HEK293 (cell line): ENCODE results near the gene PSEN1.

ENCODE experiments used
- CTCF ChIA-PET: fragments of 350-600 bp; formaldehyde crosslinking; extraction: SDS; loops from one replicate; lab custom pipeline; 2021; ENCODE audit warnings: antibody characterized with exemption; lab: Yijun Ruan, JAX
- POLR2A ChIA-PET: fragments of 300-600 bp; formaldehyde crosslinking; extraction: SDS; loops from one replicate; lab custom pipeline; 2020; ENCODE audit warnings: antibody characterized with exemption, inconsistent platforms; lab: Yijun Ruan, JAX
- H3K27ac ChIP-seq: fragments of 200-500 bp; sonication (Bioruptor generic); 2 replicates; pipeline ENCODE4 v1.5.1; 2014; ENCODE audit warnings: low read depth, low read length, control low read depth, inconsistent platforms; ENCODE audit errors: extremely low read depth
- H3K36me3 ChIP-seq, 2 experiments: fragments of 200-500 bp in 1 of 2; sonication (Bioruptor generic) in 1 of 2; 1 replicate in 1 of 2; 2 replicates in 1 of 2; pipeline ENCODE4 v1.5.1; 2014 to 2017; ENCODE audit warnings: inconsistent platforms in 2 of 2, low read length in 2 of 2; ENCODE audit not compliant: control insufficient read depth in 2 of 2, insufficient read depth in 1 of 2
- H3K4me1 ChIP-seq: fragments of 200-500 bp; sonication (Bioruptor generic); 2 replicates; pipeline ENCODE4 v1.5.1; 2014; ENCODE audit warnings: mild to moderate bottlenecking, low read length, inconsistent platforms; ENCODE audit not compliant: control insufficient read depth, insufficient read depth
- H3K4me3 ChIP-seq: 2 replicates; pipeline ENCODE4 v1.5.1; 2011; ENCODE audit warnings: low read depth, mild to moderate bottlenecking, control low read depth, low read length, moderate library complexity
- H3K9me3 ChIP-seq: fragments of 200-500 bp; sonication (Bioruptor generic); 2 replicates; pipeline ENCODE4 v1.5.1; 2014; ENCODE audit warnings: low read depth, low read length, inconsistent platforms; ENCODE audit not compliant: control insufficient read depth, insufficient read depth
- ATF2 ChIP-seq: fragments of 450-650 bp; formaldehyde crosslinking; IDR thresholded peaks from 2 replicates; pipeline ENCODE4 v1.5.1; 2016; ENCODE audit warnings: missing biosample characterization, missing genetic modification characterization, low read depth
- BCL11A ChIP-seq: fragments of 450-650 bp; formaldehyde crosslinking; IDR thresholded peaks from 2 replicates; pipeline ENCODE4 v1.5.1; 2016; ENCODE audit warnings: low read depth, missing biosample characterization, missing genetic modification characterization
- GLIS1 ChIP-seq: fragments of 450-650 bp; formaldehyde crosslinking; IDR thresholded peaks from 2 replicates; pipeline ENCODE4 v1.5.1; 2016; ENCODE audit warnings: missing biosample characterization, missing genetic modification characterization
- IKZF3 ChIP-seq: fragments of 450-650 bp; IDR thresholded peaks from 2 replicates; pipeline ENCODE4 v1.5.0; 2018; ENCODE audit warnings: missing biosample characterization, mild to moderate bottlenecking, missing genetic modification characterization, moderate library complexity
- KLF7 ChIP-seq: fragments of 450-650 bp; formaldehyde crosslinking; IDR thresholded peaks from 2 replicates; pipeline ENCODE4 v1.5.1; 2016; ENCODE audit warnings: missing biosample characterization, missing genetic modification characterization, borderline replicate concordance
- KLF8 ChIP-seq: fragments of 450-650 bp; formaldehyde crosslinking; IDR thresholded peaks from 2 replicates; pipeline ENCODE4 v1.5.1; 2016; ENCODE audit warnings: missing biosample characterization, missing genetic modification characterization
- PATZ1 ChIP-seq: fragments of 450-650 bp; formaldehyde crosslinking; IDR thresholded peaks from 2 replicates; pipeline ENCODE4 v1.5.1; 2016; ENCODE audit warnings: missing biosample characterization, missing genetic modification characterization
- PRDM1 ChIP-seq: fragments of 450-650 bp; formaldehyde crosslinking; IDR thresholded peaks from 2 replicates; pipeline ENCODE4; 2016; ENCODE audit warnings: missing biosample characterization, missing genetic modification characterization
- PRDM6 ChIP-seq: fragments of 450-650 bp; formaldehyde crosslinking; IDR thresholded peaks from 2 replicates; pipeline ENCODE4 v1.5.1; 2017; ENCODE audit warnings: missing biosample characterization, missing genetic modification characterization
- SP3 ChIP-seq: fragments of 450-650 bp; formaldehyde crosslinking; IDR thresholded peaks from 2 replicates; pipeline ENCODE4 v1.5.1; 2016; ENCODE audit warnings: missing biosample characterization, missing genetic modification characterization
- TCF7L2 ChIP-seq: IDR thresholded peaks from 2 replicates; pipeline ENCODE4 v1.6.1; 2011; ENCODE audit warnings: low read depth, mild to moderate bottlenecking, inconsistent platforms, low read length, moderate library complexity, borderline replicate concordance
- TRIM28 ChIP-seq: IDR thresholded peaks from 2 replicates; pipeline ENCODE4 v1.6.1; 2011; ENCODE audit warnings: low read length, control low read depth, borderline replicate concordance
- ZBTB6 ChIP-seq: fragments of 450-650 bp; formaldehyde crosslinking; IDR thresholded peaks from 2 replicates; pipeline ENCODE4 v1.5.1; 2017; ENCODE audit warnings: missing biosample characterization, missing genetic modification characterization
- ZIC2 ChIP-seq: fragments of 450-650 bp; formaldehyde crosslinking; IDR thresholded peaks from 2 replicates; pipeline ENCODE4 v1.5.1; 2016; ENCODE audit warnings: missing biosample characterization, missing genetic modification characterization
- ZNF112 ChIP-seq: fragments of 450-650 bp; formaldehyde crosslinking; IDR thresholded peaks from 2 replicates; pipeline ENCODE4 v1.5.0; 2017; ENCODE audit warnings: missing biosample characterization, missing genetic modification characterization
- ZNF114 ChIP-seq: fragments of 450-650 bp; formaldehyde crosslinking; IDR thresholded peaks from 2 replicates; pipeline ENCODE4 v1.5.0; 2017; ENCODE audit warnings: missing biosample characterization, missing genetic modification characterization
- ZNF23 ChIP-seq: fragments of 450-650 bp; formaldehyde crosslinking; IDR thresholded peaks from 2 replicates; pipeline ENCODE4 v1.5.1; 2016; ENCODE audit warnings: missing biosample characterization, missing genetic modification characterization, borderline replicate concordance
- ZNF335 ChIP-seq: fragments of 450-650 bp; formaldehyde crosslinking; conservative IDR thresholded peaks from 2 replicates; pipeline ENCODE4 v1.5.1; 2016; ENCODE audit warnings: missing biosample characterization, missing genetic modification characterization
- ZNF391 ChIP-seq: fragments of 450-650 bp; formaldehyde crosslinking; IDR thresholded peaks from 2 replicates; pipeline ENCODE4 v1.5.1; 2016; ENCODE audit warnings: low read depth, missing biosample characterization, missing genetic modification characterization, borderline replicate concordance
- ZNF423 ChIP-seq: fragments of 450-650 bp; formaldehyde crosslinking; IDR thresholded peaks from 2 replicates; pipeline ENCODE4 v1.5.1; 2016; ENCODE audit warnings: missing biosample characterization, missing genetic modification characterization
- ZNF585B ChIP-seq: fragments of 450-650 bp; formaldehyde crosslinking; IDR thresholded peaks from 2 replicates; pipeline ENCODE4 v1.5.1; 2016; ENCODE audit warnings: missing biosample characterization, missing genetic modification characterization
- ZNF596 ChIP-seq: fragments of 450-650 bp; IDR thresholded peaks from 2 replicates; pipeline ENCODE4 v1.5.0; 2018; ENCODE audit warnings: missing biosample characterization, mild to moderate bottlenecking, missing genetic modification characterization, moderate library complexity
- ZNF654 ChIP-seq: fragments of 450-650 bp; formaldehyde crosslinking; IDR thresholded peaks from 2 replicates; pipeline ENCODE4 v1.5.1; 2016; ENCODE audit warnings: low read depth, missing biosample characterization, missing genetic modification characterization
- ZNF704 ChIP-seq: fragments of 450-650 bp; formaldehyde crosslinking; IDR thresholded peaks from 2 replicates; pipeline ENCODE4 v1.5.1; 2016; ENCODE audit warnings: missing biosample characterization, missing genetic modification characterization
- ZNF76 ChIP-seq: fragments of 450-650 bp; formaldehyde crosslinking; IDR thresholded peaks from 2 replicates; pipeline ENCODE4; 2016; ENCODE audit warnings: low read depth, missing biosample characterization, missing genetic modification characterization, borderline replicate concordance
- ZNF843 ChIP-seq: fragments of 450-650 bp; formaldehyde crosslinking; IDR thresholded peaks from 2 replicates; pipeline ENCODE4 v1.5.1; 2016; ENCODE audit warnings: missing biosample characterization, missing genetic modification characterization
- ZSCAN16 ChIP-seq: fragments of 450-650 bp; formaldehyde crosslinking; IDR thresholded peaks from 2 replicates; pipeline ENCODE4 v1.5.1; 2016; ENCODE audit warnings: missing biosample characterization, missing genetic modification characterization
- ZSCAN23 ChIP-seq: fragments of 450-650 bp; formaldehyde crosslinking; IDR thresholded peaks from 2 replicates; pipeline ENCODE4 v1.5.1; 2016; ENCODE audit warnings: missing biosample characterization, missing genetic modification characterization

Gene PSEN1

GRCh38 chr14:73264885-73265720 lies 128.8 kb downstream of the PSEN1 start (continued):
- no peak for TF ChIP-seq PRDM6

- TF ChIP-seq TCF7L2 (no peak), ZNF76 (tag by site-specific recombination) (no peak), ZNF585B (tag by site-specific recombination) (no peak), PRDM1 (tag by site-specific recombination) (no peak), KLF8 (tag by site-specific recombination) (no peak), KLF7 (tag by site-specific recombination) (no peak), ZSCAN23 (tag by site-specific recombination) (no peak), ZNF23 (no peak), ZSCAN16 (tag by site-specific recombination) (no peak), ZIC2 (tag by site-specific recombination) (no peak), ZBTB6 (no peak), TRIM28 (no peak), ZNF114 (tag by site-specific recombination) (no peak), ZNF704 (tag by site-specific recombination) (no peak), BCL11A (tag by site-specific recombination) (no peak), ZNF335 (tag by site-specific recombination) (no peak), ZNF423 (tag by site-specific recombination) (no peak)
- ChIA-PET POLR2A (interaction anchor here (0.6 to 0.9 kb wide), 2 partner anchors 60 to 468 kb away, joined by 3 to 8 read pairs; no protein-coding TSS in a partner anchor), CTCF (interaction anchor here (1.5 kb wide), 1 partner anchor 34 kb away, joined by 4 read pairs; no protein-coding TSS in a partner anchor)
- H3K9me3 ChIP-seq, result no peaks in the 10 kb centered on the region
- H3K27ac ChIP-seq, result no peak overlapping the region
- H3K4me1 ChIP-seq, result no peaks in the 10 kb centered on the region
- no peak overlapping the region for H3K4me3 ChIP-seq
- H3K36me3 ChIP-seq, result no peaks in the 10 kb centered on the region; a peak in 1 of 3 replicates
These were observed 129.4 kb downstream of the PSEN1 start for GRCh38 chr14:73265721-73266046.

- ChIA-PET POLR2A (interaction anchor here (0.6 to 0.9 kb wide), 2 partner anchors 61 to 468 kb away, joined by 3 to 8 read pairs; no protein-coding TSS in a partner anchor), CTCF (interaction anchor here (0.6 to 0.9 kb wide), 3 partner anchors 31 to 206 kb away, joined by 3 read pairs; no protein-coding TSS in a partner anchor)
- TF ChIP-seq ZNF596 (tag by site-specific recombination) (no peak), ZNF391 (tag by site-specific recombination) (no peak), ZNF112 (no peak), GLIS1 (no peak), ZNF843 (tag by site-specific recombination) (no peak), PATZ1 (tag by site-specific recombination) (no peak), IKZF3 (tag by site-specific recombination) (no peak), ATF2 (no peak), ZNF654 (tag by site-specific recombination) (no peak), SP3 (no peak)
These were observed 130.0 kb downstream of the PSEN1 start for GRCh38 chr14:73266317-73266716.

More at GRCh38 chr14:73266317-73266716, 130.0 kb downstream of the PSEN1 start:
- Histone ChIP-seq H3K4me1 (no peaks in the 10 kb centered on the region), H3K27ac (no peak overlapping the region), H3K36me3 (no peaks in the 10 kb centered on the region; a peak in 1 of 3 replicates), H3K9me3 (no peaks in the 10 kb centered on the region), H3K4me3 (no peak overlapping the region)
